D721Med (cell line): ENCODE data around the gene INPP5A.
"Not testable (repeated sequence)": the region's sequence is repeated elsewhere in the genome, so short reads cannot be mapped to it uniquely, and the experiment has no call there.

Experiments used
- DNase-seq: peaks from one replicate; pipeline ENCODE4 v3.0.0; 2011; ENCODE audit warnings: low spot score; ENCODE audit not compliant: insufficient read length
- FAIRE-seq: peaks from 2 replicates; lab custom pipeline; 2011; peaks lifted over from hg19 to GRCh38; lab: Jason Lieb, UNC
- CTCF ChIP-seq: IDR thresholded peaks from 2 replicates; pipeline ENCODE4 v1.5.1; 2012; ENCODE audit warnings: mild to moderate bottlenecking, control low read depth; ENCODE audit not compliant: insufficient read depth; ENCODE audit errors: missing control alignments

The INPP5A gene

DNA sequence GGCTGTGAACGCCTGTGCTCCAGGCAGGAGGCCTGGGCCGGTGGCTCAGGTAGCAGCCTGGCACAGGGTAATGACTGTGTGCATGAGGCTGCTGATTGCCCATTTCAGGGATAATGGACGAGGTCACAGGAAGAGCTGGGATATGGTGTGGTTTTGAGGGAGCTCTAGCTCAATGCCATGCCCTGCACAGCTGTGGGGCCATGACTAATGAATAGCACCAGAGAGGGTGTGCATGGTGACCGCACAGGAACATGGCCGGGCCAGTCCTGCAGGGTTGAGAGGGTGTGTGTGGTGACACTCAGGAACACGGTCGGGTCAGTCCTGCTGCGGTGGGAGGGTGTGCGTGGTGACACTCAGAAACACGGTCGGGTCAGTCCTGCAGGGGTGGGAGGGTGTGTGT, 226.5 kb downstream of the INPP5A start:
- DNase-seq: no peak
- TF ChIP-seq CTCF: no peak
- FAIRE-seq: no peak

GRCh38 chr10:132765435-132765834, 227.8 kb downstream of the INPP5A start:
- no peak for DNase-seq
- no peak for FAIRE-seq
- TF ChIP-seq CTCF: no peak

DNA sequence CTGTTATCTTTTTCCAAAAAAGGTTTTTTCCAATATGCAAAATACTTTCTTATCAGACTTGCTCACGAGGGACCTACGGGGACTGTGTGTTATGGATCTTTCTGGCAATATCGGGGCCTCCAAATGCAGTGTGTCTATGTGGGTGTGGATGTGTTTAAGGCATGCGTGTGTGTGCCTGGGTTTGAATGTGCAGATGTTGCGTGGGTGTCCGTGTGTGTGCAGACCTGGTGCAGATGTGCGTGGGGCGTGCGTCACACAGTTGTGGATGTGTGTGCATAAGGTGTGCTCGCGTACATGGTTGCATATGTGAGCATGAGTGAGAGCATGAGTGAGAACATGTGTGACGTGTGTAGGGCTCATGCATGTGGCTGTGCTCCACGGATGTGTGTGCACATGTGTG, 228.7 kb downstream of the INPP5A start:
- no peak for TF ChIP-seq CTCF
- FAIRE-seq (no peak), DNase-seq (no peak)

GRCh38 chr10:132768346-132769248, 231.0 kb downstream of the INPP5A start:
- TF ChIP-seq CTCF: no peak
- FAIRE-seq: no peak
- DNase-seq: no peak

- TF ChIP-seq CTCF: no peak
- no peak for FAIRE-seq
- no peak for DNase-seq
These were observed 232.8 kb downstream of the INPP5A start for GRCh38 chr10:132770061-132771021.

DNA sequence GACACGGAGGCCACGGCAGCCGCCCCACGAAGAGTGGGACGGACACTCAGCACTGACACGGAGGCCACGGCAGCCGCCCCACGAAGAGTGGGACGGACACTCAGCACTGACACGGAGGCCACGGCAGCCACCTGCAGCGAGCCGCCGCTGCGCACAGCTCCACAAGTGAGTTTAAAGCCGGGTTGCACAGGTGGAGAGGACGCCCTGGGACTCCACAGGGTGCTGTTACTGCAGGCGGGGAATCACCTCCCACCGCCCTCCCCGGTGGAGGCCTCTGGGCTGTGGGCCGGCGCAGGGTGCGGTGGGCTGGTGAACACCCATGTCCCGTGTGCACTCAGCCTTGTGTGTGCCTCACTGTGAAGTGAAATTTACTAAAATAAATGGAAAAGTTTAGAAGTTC, 235.2 kb downstream of the INPP5A start:
- DNase-seq, FAIRE-seq: not testable (repeated sequence)

GRCh38 chr10:132774181-132774901, 236.8 kb downstream of the INPP5A start:
- DNase-seq: no peak
- no peak for TF ChIP-seq CTCF
- FAIRE-seq: no peak
